Ishikawa (cell line): ENCODE results near the gene SLC6A6.

ENCODE experiments used
- CEBPB ChIP-seq: IDR thresholded peaks from 2 replicates; pipeline ENCODE4 v1.6.1; 2012
- FOXM1 ChIP-seq: IDR thresholded peaks from 2 replicates; pipeline ENCODE4 v1.6.1; 2012; ENCODE audit warnings: low read depth, borderline replicate concordance
- MAX ChIP-seq: IDR thresholded peaks from 2 replicates; pipeline ENCODE4 v1.6.1; 2012
- REST ChIP-seq: IDR thresholded peaks from 2 replicates; pipeline ENCODE4 v1.6.1; 2012; ENCODE audit warnings: low read depth, mild to moderate bottlenecking
- TCF12 ChIP-seq: IDR thresholded peaks from 2 replicates; pipeline ENCODE4 v1.6.1; 2012; ENCODE audit warnings: low read depth
- USF1 ChIP-seq: IDR thresholded peaks from 2 replicates; pipeline ENCODE4 v1.6.1; 2012
- YY1 ChIP-seq: IDR thresholded peaks from 2 replicates; pipeline ENCODE4 v1.6.1; 2012; ENCODE audit warnings: low read depth
- ZBTB7A ChIP-seq: IDR thresholded peaks from 2 replicates; pipeline ENCODE4 v1.6.1; 2012; ENCODE audit warnings: low read depth

- no peak for TF ChIP-seq TCF12
- TF ChIP-seq CEBPB, result no peak
- TF ChIP-seq ZBTB7A, result no peak
- TF ChIP-seq REST, result no peak
- no peak for TF ChIP-seq YY1
- TF ChIP-seq MAX, result no peak
- TF ChIP-seq FOXM1, result no peak
- TF ChIP-seq USF1, result no peak
Observed at GRCh38 chr3:14368146-14368545, 34.3 kb upstream of the SLC6A6 start.
